ENCODE results near the gene TENM4.

TENM4 gene

DNA sequence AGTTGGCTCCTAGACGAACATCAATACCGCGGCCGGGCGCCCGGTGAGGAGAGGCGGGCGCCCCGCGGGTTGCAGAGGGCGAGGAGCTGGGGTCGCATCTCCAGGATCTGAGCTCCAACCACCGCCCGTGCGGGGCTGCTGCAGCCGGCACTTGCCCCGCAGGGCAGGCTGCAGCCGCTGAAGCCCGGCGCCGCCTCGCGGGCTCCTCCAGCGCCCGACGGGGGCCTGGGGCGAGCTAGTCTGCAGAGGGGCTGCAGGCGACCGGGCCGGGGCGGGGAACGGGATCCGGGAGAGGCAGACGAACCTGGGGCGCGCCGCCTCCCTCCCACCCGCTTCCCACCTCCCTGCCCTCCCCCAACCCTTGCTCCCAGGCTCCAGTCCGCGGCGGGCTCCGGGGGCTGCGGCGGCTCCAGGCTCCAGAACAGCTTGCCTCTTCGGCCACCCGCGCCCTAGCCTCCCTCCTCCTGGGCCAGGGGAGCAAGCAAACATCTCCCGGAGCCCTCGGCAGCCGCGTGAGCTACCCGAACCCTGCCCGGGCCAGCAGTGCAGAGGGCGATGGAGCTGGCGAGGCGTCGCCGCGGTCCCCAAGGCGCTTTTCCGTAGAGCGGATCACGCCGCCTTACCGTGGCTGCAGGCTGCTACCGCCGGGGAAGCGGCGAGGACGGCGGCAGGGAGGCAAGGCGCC is 802 bp downstream of the TENM4 start:
- no peak for DNase-seq (ENCODE audit: low read depth)
- H3K4me3 ChIP-seq (ENCODE audit: low read depth, low read length) = no peak overlapping the region; the same call in none of the 2 replicates

DNA sequence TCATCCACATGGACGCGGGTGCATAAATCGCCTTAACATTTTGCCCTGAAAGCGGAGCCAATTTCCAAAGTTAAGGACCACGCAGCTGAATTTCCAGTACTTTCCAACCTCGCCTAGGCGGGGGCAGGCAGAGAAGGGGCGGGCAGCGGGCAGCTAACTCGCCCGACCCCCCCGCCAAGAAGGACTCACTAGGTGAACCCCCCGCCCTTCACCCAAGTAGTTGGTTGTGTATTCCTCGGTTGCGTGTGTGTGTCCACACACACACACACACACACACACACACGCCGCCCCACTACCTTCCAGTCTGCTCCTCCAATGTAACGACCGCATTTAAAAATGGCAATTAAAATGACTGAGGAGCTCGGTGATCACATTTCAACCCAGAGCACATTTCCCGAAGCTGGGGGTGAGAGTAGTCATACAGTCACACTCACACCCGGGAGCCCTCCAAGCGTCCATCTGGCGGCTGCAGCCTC is 1.4 kb downstream of the TENM4 start:
- DNase-seq (ENCODE audit: low read depth) = no peak
- no peak overlapping the region for H3K4me3 ChIP-seq (ENCODE audit: low read depth, low read length)
- TF ChIP-seq, protein P1, sequence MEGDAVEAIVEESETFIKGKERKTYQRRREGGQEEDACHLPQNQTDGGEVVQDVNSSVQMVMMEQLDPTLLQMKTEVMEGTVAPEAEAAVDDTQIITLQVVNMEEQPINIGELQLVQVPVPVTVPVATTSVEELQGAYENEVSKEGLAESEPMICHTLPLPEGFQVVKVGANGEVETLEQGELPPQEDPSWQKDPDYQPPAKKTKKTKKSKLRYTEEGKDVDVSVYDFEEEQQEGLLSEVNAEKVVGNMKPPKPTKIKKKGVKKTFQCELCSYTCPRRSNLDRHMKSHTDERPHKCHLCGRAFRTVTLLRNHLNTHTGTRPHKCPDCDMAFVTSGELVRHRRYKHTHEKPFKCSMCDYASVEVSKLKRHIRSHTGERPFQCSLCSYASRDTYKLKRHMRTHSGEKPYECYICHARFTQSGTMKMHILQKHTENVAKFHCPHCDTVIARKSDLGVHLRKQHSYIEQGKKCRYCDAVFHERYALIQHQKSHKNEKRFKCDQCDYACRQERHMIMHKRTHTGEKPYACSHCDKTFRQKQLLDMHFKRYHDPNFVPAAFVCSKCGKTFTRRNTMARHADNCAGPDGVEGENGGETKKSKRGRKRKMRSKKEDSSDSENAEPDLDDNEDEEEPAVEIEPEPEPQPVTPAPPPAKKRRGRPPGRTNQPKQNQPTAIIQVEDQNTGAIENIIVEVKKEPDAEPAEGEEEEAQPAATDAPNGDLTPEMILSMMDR (IDR thresholded peaks at IDR 0.05; ENCODE audit: low read depth, low read length, missing control alignments) = no peak

More for the DNA sequence above, 802 bp downstream of the TENM4 start:
- TF ChIP-seq, protein P1 (IDR thresholded peaks at IDR 0.05; ENCODE audit: low read depth, low read length, missing control alignments) = no peak

DNA sequence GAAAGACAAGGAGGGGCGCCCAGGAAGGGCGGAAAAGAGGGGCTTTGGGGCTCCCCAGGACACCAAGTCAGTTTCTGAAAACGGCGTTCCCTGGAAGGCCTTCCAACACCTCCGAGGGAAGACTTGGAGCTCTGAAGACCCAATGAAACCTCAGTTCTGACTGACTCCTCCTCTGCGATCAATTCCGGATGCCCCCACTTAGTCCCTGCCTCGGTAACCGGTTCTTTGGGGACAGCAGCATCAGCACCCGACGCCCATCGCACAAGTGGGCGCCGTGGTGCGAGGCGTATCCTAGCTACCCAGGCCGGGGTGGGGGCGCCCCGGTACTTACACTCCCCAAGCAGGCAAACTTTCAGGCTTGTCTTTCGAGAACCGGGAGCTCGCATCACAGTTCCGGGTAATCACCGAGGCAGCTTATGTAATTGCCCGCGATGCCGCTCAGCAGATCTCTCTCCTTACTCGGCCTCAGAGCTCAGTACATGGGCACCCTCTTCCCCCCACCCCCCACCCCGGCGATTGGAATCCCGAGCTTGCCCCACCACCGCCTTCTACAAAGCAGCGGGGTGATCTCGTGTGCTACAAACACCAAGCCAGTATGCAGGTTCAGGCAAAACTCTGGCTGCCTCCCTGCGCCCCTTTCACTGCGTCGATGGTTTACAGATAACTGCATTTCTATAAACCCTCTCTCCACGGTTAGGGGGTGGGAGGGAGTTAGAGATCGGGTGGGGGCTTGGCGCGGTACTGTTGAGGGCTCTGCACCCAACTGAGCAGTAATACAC is 2.0 kb downstream of the TENM4 start:
- TF ChIP-seq, protein P1 (IDR thresholded peaks at IDR 0.05; ENCODE audit: low read depth, low read length, missing control alignments) = no peak
- H3K4me3 ChIP-seq (ENCODE audit: low read depth, low read length) = no peak overlapping the region
- no peak for DNase-seq (ENCODE audit: low read depth)

DNA sequence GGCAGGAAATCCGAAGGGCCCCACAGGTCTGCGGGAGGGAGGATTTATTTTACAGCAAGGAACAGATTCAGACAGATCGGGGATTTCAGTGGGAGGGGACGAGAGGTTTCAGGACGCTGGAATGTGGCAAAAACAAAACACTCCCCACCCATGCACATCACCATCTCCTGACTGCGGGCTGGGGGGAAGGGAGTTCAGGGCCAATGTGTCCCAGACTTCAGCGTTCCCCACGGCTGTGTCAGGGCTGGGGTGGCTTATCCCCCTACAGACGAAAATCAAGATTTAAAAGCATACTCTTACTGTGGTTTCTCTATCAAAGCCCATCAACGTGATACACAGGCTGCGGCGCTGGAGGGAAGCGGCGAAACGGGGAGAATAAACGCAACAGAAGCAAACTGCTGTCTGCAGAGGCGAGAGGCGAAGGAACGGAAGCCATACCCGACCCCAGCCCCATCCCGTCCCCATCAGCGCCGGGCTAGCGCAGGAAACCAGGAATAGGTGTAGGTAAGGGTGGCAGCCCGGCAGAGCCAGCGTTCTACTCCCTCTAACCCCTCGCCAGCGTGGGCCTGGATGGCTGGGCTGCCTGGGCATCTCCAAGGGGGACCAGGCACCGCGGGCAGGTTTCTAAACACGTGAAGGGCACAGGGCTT is 2.7 kb downstream of the TENM4 start:
- TF ChIP-seq, protein P1 (IDR thresholded peaks at IDR 0.05; ENCODE audit: low read depth, low read length, missing control alignments) = no peak
- DNase-seq (ENCODE audit: low read depth) = no peak
- H3K4me3 ChIP-seq (ENCODE audit: low read depth, low read length) = no peak overlapping the region

DNA sequence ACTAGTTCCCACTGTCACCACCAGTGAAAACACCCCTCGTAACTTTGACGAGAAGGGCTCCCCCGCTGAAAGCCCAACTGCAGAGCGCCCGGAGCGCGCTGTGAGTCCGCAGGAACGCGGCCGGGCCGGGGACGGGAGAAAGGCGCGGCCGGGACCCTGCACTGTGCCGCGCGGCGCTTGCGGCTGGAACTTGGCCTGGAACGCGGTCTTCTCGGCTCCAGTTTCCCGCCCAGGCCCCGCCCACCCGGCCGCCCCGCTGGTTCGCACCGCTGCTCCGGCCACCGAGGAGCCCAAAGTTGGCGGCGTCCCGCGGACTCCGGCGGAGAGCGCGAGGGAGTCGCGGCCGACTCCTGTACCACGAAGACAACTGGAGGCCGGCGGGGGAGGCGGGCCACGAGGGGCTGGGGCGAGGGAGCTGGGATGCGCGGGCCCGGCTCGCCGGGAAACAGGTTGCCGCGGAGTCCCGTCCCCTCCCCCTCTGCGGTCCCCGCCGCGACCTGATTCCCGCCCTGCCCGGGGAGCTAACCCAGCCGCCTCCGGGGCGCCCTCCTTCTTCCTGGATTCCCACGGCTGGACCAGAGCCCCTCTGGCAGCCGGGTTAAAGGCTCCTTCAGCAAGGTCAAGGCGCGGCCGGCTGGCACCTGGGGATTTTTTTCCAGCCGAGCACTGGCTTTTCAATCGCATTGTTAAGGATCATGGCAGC is 3.4 kb downstream of the TENM4 start:
- TF ChIP-seq, protein P1 (IDR thresholded peaks at IDR 0.05; ENCODE audit: low read depth, low read length, missing control alignments) = no peak
- H3K4me3 ChIP-seq (ENCODE audit: low read depth, low read length) = no peak overlapping the region
- DNase-seq (ENCODE audit: low read depth) = no peak

DNA sequence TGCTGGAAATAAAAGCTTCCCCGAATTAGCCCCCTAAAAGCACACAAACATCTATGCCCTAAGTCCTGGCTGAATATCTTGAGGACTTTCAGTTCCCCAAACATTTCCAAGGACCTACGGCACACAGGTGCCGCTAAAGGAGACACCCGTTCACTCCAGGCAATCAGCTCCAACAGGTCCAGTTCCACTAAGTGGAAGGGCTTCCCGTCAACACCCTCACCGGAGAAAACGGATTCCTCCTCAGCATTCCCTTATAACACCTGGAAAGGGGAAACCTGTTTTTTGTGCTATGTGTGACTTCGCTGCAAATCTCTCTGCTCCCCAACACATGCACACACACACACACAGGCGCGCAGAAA is 3.9 kb downstream of the TENM4 start:
- DNase-seq (ENCODE audit: low read depth) = no peak
- TF ChIP-seq, protein P1 (IDR thresholded peaks at IDR 0.05; ENCODE audit: low read depth, low read length, missing control alignments) = no peak
- no peak overlapping the region for H3K4me3 ChIP-seq (ENCODE audit: low read depth, low read length)
